Suppressor macrophage (primary cell): Measurements from ENCODE around the gene PPP4R2.
A peak's percentile ranks its signal among the peaks of the same experiment; 100 is the strongest.

Experiments used
- DNase-seq, 4 experiments: peaks; one replicate each; pipeline ENCODE4 v3.0.0-alpha.2; 2020 to 2022

PPP4R2 gene

DNA sequence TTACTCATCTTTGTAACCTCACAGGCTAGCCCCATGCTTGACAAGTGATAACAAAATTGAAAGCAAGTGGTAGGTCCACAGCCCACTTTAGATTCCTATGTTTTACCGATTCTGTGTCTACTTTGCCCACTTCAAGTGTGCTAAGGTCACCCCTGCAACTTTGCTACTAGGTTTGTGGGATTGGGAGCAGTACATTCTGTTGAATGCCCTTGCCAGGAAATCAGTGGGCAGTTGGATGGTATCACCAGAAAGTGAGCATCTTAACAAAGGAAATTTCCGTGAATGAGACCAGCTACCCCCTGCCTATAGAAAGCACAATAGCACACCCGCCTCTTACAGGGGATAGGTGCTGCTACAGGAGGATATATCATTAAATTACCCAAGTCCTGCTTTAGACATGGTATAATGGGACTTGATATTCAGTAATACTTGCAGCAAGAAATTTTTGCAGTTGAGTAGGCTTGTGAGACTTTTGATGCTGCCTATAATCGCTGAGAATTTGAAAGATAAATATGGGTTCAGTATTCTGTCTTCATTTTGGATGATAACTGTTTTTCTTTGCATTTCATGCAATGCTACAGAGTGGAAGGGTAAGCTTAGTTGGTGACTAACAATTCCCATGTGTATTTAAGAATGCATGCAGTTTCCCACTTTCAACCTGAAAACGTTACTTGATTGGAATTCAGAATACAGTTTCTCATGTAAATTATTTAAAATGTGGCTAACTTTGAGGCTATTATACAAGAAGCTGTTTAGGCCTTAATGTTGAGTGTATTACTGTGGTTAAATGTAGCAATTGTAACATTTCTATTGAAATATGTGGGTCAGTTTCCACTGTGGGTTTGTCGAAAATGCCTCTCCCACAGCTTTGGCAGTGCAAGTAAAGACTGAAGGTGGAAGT is 74.3 kb downstream of the PPP4R2 start:
- no peak for DNase-seq

DNA sequence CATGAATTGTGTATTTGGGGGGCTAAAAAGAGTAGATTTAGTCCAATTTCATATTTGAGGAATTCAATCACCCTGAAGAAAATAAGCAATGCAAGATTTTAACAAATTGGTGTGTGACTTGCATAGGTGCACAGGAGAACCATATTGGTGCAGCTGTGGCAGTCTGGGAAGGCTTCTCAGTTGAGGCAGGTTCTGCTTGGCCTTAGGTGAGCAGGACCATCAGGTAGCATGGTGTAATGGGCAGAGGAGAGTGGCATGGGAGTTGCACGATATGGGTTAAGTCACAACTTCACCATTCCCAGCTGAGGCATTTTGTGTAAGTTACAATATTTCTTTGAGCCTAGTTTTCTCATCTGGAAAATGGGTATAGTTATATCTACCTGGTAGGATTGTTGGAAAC is 75.3 kb downstream of the PPP4R2 start:
- no peak for DNase-seq

DNA sequence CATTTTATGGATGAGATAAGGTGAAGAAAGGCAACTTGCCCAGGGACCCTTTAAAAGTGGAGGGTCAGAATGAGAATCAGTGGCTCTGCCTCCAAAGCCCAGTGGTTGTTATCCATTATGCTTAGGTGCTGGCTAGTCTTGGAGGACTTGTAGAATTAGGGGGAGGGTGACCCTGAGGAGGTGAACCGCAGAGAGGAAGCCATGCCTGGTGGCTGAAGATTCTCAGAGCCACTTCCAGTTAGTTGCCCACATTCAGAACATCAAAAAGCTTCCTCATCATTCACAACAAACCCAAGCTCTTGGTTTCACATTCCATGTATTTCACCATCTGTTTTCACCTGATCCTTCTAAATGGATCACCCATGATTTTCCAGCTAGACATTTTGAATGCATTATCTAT is 76.0 kb downstream of the PPP4R2 start:
- DNase-seq, result no peak

DNA sequence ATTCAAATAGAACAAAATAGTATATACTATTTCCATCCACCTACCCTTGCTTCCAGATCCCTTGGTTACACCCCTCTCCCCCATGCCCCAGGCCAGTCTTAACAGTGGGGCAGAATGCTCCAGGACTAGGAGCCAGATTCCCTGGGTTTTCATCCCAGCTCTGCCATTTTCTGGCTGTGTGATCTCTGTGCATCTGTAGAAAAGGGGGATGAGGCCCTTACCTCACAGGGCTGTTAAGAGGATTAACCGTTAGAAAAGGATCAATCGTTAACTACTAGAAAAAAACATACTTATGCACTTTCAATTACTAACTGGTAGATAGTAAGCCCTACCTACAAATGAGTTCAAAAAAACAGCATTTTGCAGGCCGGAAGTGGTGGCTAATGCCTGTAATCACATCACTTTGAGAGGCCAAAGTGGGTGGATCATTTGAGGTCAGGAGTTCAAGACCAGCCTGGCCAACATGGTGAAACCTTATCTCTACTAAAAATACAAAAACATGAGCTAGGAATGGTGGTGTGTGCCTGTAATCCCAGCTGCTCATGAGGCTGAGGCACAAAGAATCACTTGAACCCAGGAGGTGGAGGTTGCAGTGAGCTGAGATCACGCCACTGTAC is 76.6 kb downstream of the PPP4R2 start:
- DNase-seq, result no peak

DNA sequence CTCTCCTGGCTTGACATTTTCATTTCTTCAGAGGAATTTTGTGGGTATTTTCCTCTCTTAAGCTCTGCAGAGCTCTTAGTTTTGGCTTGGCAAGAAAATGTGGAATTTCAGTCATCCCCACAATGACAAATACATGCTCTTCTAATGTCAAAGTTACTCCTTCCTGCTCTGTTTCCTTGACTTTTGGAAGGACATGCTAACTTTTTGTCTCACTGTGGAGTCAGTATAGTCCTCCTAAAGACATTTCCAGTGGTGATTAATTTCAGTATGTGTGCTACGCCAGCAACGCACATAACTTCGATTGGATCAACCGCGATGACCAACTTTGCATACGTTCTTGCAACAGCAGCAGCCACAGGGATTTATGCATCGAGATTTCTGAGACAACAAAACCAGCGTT is 78.2 kb downstream of the PPP4R2 start:
- DNase-seq, result no peak

GRCh38 chr3:73080216-73080966 is 83.8 kb downstream of the PPP4R2 start:
- no peak for DNase-seq

DNA sequence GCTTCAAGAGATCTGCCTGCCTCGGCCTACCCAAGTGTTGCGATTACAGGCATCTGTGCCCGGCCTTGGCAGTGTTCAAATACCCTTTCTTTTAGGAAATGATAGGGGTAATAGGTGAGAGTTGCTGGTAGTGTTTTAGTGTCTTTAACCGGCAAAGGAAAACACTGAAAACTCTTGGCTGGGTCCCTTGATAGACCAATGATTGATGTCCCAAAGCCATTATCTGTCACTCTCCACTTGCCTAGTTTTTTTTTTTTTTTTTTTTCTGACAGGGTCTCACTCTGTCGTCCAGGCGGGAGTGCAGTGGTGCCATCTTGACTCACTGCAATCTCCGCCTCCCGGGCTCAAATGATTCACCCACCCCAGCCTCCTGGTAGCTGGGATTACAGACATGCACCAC is 84.5 kb downstream of the PPP4R2 start:
- DNase-seq, result no peak

DNA sequence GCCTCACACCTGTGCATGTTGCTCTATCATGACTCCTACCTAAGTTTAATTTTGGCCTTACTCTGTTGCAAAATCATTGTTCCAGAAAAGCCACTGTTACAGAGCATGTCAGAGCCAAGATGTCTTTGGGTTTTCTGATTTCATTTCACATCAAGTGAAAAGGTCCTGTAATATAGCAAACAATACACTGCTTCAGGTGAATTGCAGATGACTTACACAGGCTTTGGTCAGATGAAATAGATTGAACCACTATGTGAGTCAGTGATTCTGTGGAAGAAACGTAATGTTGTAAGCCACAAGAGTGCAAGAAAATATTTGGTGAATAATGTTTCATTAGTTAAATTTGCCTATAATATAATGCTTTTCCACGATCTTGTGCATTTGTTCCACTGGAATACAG is 87.6 kb downstream of the PPP4R2 start:
- DNase-seq, result no peak

- peak; percentile 47 to 67 (median 58) for DNase-seq
Measured at GRCh38 chr3:73086071-73086494, 89.5 kb downstream of the PPP4R2 start.

DNA sequence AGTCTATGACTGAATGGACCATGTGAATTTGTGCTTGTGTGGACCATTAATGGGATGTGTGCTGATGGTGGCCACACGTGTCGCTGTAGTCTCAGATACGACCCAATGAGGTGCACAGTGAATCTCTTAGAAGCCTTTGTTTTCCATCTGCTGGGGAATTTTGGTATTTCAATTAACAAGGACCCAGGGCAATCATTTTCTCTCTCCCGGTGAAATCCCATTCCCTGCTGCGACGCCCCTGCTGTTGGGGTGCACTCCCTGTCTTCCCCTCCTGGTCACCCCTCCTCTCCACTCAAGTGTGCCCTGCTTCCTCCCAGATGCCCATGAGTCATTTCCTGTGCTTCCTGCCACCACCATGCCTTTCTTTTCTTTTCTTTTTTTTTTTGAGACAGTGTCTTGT is 97.5 kb downstream of the PPP4R2 start:
- peak; percentile 21 to 48 (median 42) for DNase-seq

DNA sequence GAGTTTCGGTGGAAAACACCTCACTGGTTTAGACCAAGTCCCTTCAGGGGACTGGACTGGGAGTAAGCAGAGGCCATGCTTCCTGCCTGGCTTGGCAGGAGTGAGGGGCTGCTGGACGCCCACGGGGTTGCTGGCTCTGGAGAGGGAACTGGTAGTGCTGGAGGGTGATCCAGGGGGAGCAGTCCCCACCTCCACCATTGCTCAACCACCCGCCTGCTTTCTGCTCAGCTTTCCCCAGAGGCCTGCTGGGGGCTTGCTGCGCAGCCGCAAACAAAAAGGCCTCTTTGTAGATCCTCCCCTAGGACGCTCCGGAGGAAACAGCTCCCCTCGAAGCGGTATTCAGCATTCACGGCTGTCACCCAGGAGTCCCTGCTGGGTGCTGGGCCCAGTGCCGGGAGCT is 98.3 kb downstream of the PPP4R2 start:
- DNase-seq, result peak; percentile 9 to 40 (median 30)

DNA sequence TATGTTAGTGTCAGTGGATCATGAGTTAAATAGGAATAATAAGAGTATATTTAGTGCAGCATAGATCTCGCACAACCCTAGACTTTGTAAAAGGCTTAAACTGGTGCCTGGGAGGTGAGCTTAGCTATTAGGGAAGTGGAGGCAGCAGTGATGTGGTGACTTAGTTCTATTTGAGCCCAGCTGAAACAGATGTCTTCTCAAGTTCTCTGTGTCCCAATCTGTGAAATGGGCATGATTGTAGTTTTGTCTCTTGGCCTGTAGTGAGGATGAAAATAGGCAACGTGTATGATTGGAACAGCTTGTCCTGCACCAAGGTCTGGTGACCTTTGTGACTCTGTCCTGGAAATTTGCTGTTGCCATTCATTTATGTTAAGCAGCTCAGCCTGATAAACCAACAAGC is 99.6 kb downstream of the PPP4R2 start:
- DNase-seq, result no peak

DNA sequence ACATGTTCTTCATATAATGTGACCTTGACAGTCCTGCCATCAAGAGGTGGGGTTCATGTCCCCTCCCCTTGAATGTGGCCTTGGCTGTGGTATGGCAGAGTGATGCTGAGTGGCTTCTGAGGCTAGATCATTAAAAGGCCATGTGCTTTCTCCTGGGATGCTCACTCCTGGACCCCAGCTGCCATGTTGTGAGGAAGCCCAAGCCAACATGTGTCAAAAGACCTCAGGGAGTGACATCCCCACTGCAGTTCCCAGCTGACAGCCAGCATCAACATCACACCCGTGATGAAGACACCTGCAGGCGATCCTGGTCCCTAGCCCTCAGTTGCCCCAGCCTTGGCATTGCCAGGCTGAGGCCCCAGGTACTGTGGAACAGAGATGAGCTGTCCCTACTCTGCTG is 101.4 kb downstream of the PPP4R2 start:
- no peak for DNase-seq

DNA sequence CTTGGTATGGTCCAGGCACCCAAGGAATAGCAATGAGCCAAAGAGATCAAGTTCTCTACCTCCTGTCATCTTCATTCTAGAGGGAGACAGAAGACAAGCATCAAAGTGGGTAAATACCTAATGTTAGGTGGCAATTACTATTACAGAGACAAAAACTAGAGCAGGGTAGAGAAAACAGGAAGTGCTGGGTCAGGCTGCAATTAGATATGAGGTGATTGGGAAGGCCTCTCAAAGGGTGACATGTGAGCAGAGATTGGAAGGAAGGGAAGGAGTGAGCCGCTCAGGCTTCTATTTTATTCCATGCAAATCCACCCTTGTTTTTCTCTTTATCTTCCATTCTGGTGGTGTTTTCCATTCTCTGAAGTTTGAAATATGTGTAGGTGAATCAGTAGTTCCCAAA is 102.3 kb downstream of the PPP4R2 start:
- DNase-seq, result peak; percentile 10 to 21 (median 12)

DNA sequence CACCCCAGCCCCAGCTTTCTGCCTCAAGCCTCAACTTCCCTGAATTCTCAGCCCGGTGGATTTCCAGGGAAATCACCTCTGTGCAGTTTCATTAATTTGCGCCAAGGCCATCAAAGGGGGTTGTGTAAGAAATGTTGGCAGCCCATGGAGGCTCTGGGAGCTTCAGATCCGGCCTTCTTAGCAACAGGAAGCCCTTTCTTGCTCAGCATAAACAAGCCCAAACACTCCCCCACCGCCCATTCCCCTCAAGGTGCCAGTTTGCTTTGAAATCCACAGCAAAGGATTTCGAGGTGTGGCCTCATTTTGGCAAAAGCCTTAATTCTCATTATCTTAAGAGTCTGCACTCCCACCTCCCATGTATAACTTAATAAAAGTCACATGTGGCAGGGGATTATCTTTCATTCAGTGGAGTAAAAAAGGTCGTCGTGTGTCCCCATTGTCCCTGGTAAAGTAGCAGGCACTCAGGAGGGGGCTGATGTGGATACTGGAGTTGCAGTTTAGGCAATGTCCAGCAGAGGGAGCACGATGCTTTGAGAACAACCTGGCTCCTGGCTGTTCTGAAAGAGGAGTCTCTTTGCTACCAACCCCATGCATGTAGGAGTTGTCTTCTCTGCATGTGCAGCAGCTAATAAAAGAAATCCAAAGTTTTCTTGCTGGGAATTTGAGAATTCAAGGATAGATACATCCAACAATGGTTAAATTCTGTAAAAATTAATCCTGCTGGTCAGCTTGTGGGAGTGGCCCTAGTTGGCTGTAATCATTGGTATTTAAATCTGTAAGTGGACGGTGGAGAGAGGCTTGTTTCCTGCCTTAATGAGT is 104.3 kb downstream of the PPP4R2 start:
- DNase-seq, result peak; percentile 84 to 93 (median 90)

- no peak for DNase-seq
Measured at GRCh38 chr3:73101881-73102280, 105.3 kb downstream of the PPP4R2 start.

DNA sequence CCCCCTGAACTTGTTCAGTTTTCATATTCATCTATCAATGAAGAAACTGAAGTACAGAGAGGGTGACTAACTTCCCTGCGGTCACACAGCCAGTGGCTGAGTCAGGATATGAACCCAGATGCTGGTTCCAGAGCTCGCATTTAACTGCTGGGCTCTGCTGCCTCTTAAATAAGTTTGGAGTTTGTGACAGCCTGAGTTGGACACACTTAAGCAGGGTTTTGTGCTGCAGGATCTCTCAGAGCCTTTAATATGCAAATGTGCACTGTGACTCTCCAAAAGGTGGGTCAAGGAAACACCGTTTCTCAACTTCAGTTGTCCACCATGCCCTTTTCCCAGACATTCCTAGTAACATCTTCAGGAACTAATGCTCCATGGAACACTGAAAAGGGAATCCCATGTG is 110.6 kb downstream of the PPP4R2 start:
- no peak for DNase-seq

GRCh38 chr3:73107676-73108187 is 111.1 kb downstream of the PPP4R2 start:
- DNase-seq, result no peak

GRCh38 chr3:73108750-73109149 is 112.1 kb downstream of the PPP4R2 start:
- no peak for DNase-seq

DNA sequence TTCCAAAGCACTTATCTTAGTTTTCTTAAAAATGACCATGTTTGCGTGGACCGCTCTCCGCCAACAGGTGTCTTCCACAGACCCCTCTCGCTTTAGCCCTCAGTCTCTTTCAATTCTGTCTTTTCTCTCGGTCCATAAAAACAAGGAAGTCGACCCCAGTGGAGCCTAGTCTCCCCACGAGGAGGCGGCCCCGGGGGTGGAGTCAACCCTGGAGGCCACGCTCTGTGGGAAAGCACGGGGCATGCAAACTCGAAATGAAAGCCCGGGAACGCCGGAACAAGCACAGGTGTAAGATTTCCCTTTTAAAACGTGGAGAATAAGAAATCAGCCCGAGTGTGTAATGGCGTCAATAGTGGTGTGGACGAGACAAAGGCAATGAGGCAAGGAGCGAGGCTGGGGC is 113.9 kb downstream of the PPP4R2 start:
- no peak for DNase-seq

DNA sequence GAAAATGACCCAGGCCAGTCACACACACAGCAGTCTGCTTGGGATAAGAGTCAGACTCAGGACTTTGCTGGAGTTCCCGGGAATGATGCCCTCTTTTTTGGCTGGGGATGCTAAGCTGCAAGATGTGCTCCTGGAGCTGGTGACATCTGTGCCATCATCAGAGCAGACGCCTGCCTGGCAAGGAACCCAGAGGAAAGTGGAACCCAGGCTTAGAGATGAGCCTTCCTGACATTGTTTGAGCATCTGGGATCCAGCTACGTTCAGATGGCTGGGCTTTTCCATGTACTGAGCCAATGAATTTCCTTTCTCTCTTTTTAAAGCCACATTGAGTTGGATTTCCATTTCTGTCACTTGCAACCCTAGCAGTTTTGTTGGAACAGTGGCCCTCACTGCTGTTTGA is 118.1 kb downstream of the PPP4R2 start:
- DNase-seq, result no peak

DNA sequence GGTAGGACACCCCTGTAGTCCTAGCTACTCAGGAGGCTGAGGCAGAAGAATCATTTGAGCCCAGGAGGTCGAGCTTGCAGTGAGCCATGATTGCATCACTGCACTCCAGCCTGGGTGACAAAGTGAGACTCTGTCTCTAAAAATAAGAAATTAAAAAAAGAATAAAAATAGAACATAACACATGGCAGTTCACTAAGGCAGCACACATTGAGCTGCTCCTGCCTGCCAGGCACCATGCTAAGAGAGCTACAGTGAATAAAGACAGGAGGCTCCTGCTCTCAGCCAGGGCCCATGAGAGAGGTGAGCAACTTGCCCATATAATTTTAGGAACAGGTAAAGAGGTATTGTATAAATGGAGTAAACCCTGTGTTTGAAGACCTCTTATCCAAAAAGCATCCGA is 119.2 kb downstream of the PPP4R2 start:
- no peak for DNase-seq
